Spinal cord (tissue), 10 donors: ENCODE measurements around the gene ZDHHC3. TPM values are rescaled to one million over a fixed set of nuclear protein-coding genes. Genes with fewer than 3 reads are reported as not detected.
A peak's percentile ranks its signal among the peaks of the same experiment; 100 is the strongest.

ENCODE experiments used
- DNase-seq, 6 donors: peaks; one replicate each; pipeline versions ENCODE4 v3.0.0 to v3.0.0-alpha.2; 2013 to 2015; ENCODE audit warnings: low spot score in 6 of 6, low read depth in 4 of 6
- H3K27ac ChIP-seq: one replicate; pipeline ENCODE4 v1.5.1; 2013; ENCODE audit warnings: low read depth, low read length, control low read depth
- H3K27me3 ChIP-seq: one replicate; pipeline ENCODE4 v1.6.1; 2013; ENCODE audit warnings: low read length; ENCODE audit not compliant: control insufficient read depth, insufficient read depth
- H3K36me3 ChIP-seq: one replicate; pipeline ENCODE4 v1.6.1; 2013; ENCODE audit warnings: low read length; ENCODE audit not compliant: control insufficient read depth, insufficient read depth
- H3K4me1 ChIP-seq: one replicate; pipeline ENCODE4 v1.6.1; 2013; ENCODE audit warnings: low read length; ENCODE audit not compliant: control insufficient read depth, insufficient read depth
- H3K4me3 ChIP-seq: one replicate; pipeline ENCODE4 v1.5.1; 2013; ENCODE audit warnings: low read depth, low read length, control low read depth
- H3K9me3 ChIP-seq: one replicate; pipeline ENCODE4 v1.6.1; 2013; ENCODE audit warnings: low read length; ENCODE audit not compliant: control insufficient read depth, insufficient read depth
- WGBS: methylation state at CpG from one replicate; pipeline ENCODE4 v1.1.5; 2013; ENCODE audit warnings: missing lambda C conversion rate; ENCODE audit not compliant: insufficient coverage; 5-methylcytosine and 5-hydroxymethylcytosine counted together
- polyA plus RNA-seq, 2 donors: library from polyadenylated mRNA; unstranded; fragments of 120-200 nt; gene quantifications; one replicate each; pipeline ENCODE4 v1.2.1, GENCODE V29; 2013; ENCODE audit not compliant: insufficient read length in 2 of 2
- total RNA-seq, 2 donors: library from RNA; depleted of rRNA in 1 of 2; stranded (reverse); fragments of 120-200 nt in 1 of 2; fragments of >200 nt in 1 of 2; gene quantifications; one replicate each; pipeline versions ENCODE4 v1.2.3 to v1.2.4, GENCODE V29; 2013 to 2014
- donor health status: healthy.

The ZDHHC3 gene
- total and polyA plus RNA-seq, 4 donors, result 57.8 to 95.8 (median 70.6) TPM

DNA sequence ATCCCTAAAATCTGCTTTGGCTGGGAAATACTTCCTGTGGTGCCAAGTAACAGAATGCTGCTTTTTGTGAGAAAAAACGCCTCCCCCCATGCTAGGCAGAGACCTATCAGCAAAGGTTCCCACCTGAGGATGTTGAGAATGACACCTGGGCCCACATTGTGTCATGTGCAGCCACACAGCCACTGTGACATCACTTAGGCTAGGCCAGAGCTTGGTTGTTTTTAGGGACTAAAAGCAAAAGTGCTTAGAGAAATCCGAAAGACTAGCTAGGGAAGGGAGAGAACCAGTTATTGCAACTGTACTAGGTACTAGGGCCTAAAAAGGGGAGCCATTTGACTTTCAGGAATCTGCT, 6.2 kb downstream of the ZDHHC3 start:
- peaks cover 5% of the 10 kb centered on the region for H3K4me1 ChIP-seq
- H3K9me3 ChIP-seq, result no peaks in the 10 kb centered on the region
- H3K36me3 ChIP-seq, result no peaks in the 10 kb centered on the region
- 100% methylated on average over 2 of the region's 2 CpGs for WGBS
- H3K27me3 ChIP-seq, result no peaks in the 10 kb centered on the region
- H3K27ac ChIP-seq, result no peak overlapping the region
- no peak for DNase-seq
- H3K4me3 ChIP-seq, result no peak overlapping the region

DNA sequence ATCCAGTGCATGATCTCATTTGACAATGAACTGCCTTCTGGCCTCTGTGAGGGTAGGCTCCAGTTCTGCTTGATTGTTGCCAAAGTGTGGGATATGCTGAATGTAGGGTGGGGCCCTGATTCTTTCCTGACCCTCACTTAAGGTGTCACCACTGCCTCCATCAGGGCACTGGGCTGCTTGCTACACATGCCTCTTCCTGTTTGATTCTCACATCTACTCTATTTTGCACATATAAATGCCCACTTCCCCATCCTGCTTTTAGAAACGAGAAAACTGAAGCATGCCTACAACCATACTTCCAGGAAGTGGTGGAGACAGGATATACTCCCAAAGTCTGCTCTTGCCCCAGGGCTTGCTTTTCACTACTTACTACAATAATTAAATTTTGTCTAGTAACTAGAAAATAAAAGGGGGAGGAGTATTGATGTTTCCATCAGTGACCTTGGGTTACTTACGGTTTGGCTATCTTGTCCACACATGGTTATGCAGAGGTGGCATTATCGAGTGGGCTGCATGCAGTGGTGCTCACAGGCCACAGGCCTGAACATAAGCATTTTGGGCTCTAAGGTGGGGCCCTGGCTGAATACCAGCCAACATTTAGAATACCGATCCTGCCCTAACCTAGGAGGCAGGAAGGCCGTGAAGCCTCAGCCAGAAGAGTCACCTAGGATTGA, 6.7 kb downstream of the ZDHHC3 start:
- 96% methylated on average over 4 of the region's 5 CpGs for WGBS
- Histone ChIP-seq H3K4me1 (peaks cover 3% of the 10 kb centered on the region), H3K27me3 (no peaks in the 10 kb centered on the region), H3K9me3 (no peaks in the 10 kb centered on the region), H3K36me3 (no peaks in the 10 kb centered on the region), H3K4me3 (no peak overlapping the region), H3K27ac (no peak overlapping the region)
- DNase-seq, result no peak

DNA sequence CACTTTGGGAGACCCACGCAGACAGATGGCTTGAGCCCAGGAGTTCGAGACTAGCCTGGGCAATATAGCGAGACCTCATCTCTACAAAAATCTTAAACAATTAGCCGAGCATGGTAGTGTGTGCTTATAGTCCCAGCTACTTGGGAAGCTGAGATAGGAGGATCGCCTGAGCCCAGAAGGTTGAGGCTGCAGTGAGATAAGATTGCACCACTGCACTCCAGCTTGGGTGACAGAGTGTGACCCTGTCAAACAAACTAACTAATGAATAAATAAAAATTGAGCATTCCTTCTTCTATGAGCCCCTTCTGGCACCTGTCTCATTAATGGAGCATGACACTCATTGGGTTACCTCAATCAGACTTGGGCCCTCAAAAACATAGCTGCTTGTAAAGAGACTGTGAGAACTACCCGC, 7.5 kb downstream of the ZDHHC3 start:
- no peak overlapping the region for H3K4me3 ChIP-seq
- DNase-seq, result no peak
- H3K4me1 ChIP-seq, result peaks cover 12% of the 10 kb centered on the region
- H3K36me3 ChIP-seq, result no peaks in the 10 kb centered on the region
- no peaks in the 10 kb centered on the region for H3K27me3 ChIP-seq
- WGBS, result 100% methylated on average over 2 of the region's 6 CpGs
- no peak overlapping the region for H3K27ac ChIP-seq
- H3K9me3 ChIP-seq, result no peaks in the 10 kb centered on the region

DNA sequence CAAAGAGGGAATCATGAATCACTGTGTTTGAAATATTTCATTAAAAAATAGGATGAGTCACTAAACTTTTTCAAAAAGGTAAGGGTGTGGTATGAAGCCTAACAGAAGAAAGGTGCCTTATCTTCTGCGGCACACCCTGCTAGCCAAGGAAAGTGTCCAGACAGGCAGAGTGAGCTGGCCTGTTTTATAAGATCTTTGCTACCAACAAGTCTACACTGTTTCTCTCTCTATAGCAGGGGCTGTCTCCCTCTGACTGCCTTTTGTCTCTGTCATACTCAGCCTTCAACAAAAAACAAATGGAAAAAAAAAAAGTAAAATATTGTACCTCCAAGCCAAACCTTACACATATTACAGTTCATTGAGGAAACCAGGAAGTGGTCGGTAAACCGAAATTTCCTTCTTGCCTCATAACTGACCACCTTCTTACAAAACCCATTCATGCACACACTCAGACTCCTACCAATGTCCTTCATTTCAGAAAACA, 9.1 kb downstream of the ZDHHC3 start:
- no peak overlapping the region for H3K4me3 ChIP-seq
- no peaks in the 10 kb centered on the region for H3K9me3 ChIP-seq
- no peaks in the 10 kb centered on the region for H3K27me3 ChIP-seq
- peaks cover 13% of the 10 kb centered on the region for H3K4me1 ChIP-seq
- WGBS, result 80% methylated on average over 3 of the region's 3 CpGs
- no peak overlapping the region for H3K27ac ChIP-seq
- no peak for DNase-seq
- H3K36me3 ChIP-seq, result no peaks in the 10 kb centered on the region

DNA sequence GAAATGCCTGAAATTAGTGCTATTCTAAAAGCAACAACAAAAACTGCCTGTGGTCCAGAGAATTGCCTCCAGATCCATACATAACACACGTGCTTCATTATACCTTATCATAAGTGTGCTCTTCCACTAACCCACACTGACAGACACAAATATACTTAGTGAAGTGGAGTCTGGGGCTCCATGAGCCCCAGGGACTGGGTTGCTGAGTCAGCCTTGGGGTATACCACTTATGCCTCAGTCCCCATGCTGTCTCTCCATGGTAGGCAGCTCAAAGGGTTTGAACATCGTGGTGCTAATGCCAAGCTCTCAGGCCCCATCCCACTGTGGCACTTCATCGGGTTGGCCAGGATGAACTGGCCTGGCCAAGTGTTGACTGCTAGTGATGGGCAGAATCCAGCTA, 10.8 kb downstream of the ZDHHC3 start:
- Histone ChIP-seq H3K4me3 (no peak overlapping the region), H3K4me1 (peaks cover 13% of the 10 kb centered on the region), H3K27ac (no peak overlapping the region), H3K9me3 (no peaks in the 10 kb centered on the region), H3K36me3 (no peaks in the 10 kb centered on the region), H3K27me3 (no peaks in the 10 kb centered on the region)
- DNase-seq, result no peak
- 97% methylated on average over 3 of the region's 3 CpGs for WGBS

DNA sequence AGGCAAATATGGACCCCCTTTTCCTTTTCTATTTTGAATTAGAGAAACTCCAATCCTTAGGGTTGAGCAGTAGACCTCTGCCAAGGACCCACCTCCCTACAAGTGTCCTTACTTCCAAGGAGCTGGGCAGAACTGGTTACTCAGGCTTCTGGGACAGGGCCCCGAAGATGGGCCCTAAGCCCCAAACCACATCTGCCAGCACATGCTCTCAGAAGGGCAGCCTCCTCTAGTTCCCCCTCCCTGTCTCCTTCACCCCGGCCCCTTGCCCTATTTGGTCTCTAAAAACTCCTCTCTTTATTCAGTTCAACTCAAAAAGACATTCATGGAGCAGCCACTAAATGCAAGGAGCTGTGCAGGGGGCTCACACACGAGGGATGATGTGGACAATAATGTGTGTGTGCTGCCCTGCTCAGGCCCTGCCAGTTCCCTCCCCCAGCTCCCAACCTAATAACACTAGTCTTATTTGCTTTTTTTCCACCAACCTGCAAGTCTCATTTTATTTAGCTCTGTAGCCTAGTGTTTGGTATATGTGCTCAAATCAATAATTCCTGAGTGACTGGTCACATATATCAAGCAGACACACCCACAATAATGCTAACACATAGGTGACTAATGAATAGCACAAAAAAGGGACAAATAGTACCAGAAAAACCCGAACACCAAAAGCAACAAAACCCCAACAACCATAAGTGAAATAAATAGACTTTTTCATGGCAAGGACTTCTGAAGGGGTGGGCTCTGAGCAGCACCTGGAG, 12.2 kb downstream of the ZDHHC3 start:
- Histone ChIP-seq H3K4me1 (peaks cover 15% of the 10 kb centered on the region), H3K4me3 (no peak overlapping the region), H3K27ac (peak overlapping the region; percentile 6), H3K36me3 (peaks cover 3% of the 10 kb centered on the region), H3K27me3 (no peaks in the 10 kb centered on the region), H3K9me3 (no peaks in the 10 kb centered on the region)
- peak in 2 of 6 donors; percentile 17 to 39 for DNase-seq
- WGBS, result 63% methylated on average over 1 of the region's 4 CpGs

DNA sequence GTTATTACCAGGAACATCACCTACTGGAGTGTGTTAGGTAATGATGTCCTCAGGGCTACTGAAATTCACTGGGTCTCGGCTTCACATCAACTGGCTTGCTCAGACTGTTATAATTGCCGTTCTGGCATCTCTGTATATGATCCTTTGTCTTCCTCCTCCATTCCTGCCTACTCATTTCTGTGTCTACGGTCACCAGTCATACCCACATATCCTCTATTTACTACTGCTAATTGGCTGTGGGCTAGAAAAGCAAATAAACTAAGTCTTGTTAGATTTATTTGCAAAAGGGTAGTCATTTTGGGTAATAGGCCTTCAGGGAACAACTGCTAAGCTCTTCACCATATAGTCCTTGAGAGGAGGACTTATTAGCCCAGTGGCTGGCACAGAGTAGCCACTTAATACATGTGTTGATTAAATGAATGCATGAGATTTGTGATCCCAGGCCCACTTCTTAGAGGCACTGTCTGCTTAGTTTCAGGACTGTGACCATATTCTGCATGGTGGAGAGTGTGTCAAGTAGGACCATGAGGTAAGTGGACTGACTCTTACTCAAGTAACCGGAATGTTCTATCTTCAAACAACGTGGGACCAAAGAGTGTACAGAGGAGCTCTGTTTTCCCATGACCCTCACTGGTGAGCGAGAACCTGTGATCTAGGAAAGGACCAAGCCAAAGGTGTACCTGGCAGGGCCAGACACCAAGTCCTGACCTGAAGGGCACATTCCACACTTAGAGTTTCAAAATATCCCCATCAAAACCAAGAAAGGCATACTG, 13.2 kb downstream of the ZDHHC3 start:
- no peaks in the 10 kb centered on the region for H3K9me3 ChIP-seq
- H3K27ac ChIP-seq, result no peak overlapping the region
- peaks cover 9% of the 10 kb centered on the region for H3K36me3 ChIP-seq
- H3K4me1 ChIP-seq, result peaks cover 16% of the 10 kb centered on the region
- 88% methylated on average over 3 of the region's 6 CpGs for WGBS
- H3K27me3 ChIP-seq, result no peaks in the 10 kb centered on the region
- no peak overlapping the region for H3K4me3 ChIP-seq
- peak in 1 of 6 donors; percentile 70 for DNase-seq

DNA sequence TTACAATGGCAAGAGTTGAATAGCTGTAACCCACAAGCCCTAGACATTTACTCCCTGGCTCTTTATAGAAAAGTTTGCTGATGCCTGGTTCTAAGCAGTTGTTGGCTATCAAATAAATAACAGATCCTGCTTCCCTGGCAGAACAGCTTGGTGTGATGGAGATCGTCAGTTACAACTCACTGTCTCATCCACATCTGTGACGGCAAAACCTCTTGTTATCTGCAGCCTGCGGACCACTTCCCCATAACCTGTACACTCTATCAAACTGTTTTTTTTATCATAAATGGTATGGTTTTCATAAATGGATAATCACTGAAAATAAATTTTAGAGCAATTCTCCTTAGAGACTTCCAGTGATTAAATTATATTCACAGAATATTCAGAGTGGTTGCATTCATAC, 14.1 kb downstream of the ZDHHC3 start:
- Histone ChIP-seq H3K4me1 (peaks cover 16% of the 10 kb centered on the region), H3K27ac (no peak overlapping the region), H3K36me3 (peaks cover 9% of the 10 kb centered on the region), H3K9me3 (no peaks in the 10 kb centered on the region), H3K27me3 (no peaks in the 10 kb centered on the region), H3K4me3 (no peak overlapping the region)
- 67% methylated on average over 1 of the region's 3 CpGs for whole genome bisulfite sequencing
- DNase-seq, result peak in 1 of 6 donors; percentile 28

DNA sequence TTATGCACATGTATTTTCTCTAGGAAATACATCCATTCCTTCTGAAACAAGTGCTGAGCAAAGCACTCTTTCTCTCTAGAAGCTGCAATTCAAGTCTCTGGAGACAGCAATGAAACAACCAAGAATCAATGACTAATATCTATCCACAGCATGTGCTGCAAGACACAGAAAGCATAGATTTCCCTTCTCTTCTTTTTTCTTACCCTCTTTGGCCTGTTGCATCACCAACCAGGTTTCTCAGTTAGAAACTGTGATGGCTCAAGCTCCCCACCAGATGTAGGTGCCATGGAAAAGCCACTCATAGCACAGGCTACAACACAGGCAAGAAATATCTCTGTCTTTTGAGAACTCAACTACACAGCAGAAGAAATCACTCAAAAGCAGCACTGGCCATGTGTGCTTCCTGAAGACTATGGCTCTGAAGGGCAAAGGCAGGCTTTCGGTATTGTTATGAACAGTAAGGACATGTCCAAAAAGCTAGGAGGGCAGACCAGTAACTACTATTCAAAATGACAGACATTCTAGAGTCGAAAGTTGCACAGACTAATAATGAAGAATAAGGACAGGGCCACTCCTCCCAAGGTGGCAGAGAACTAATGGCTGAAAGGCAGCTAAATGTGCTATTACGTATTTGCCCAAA, 15.5 kb downstream of the ZDHHC3 start:
- H3K9me3 ChIP-seq, result no peaks in the 10 kb centered on the region
- H3K27ac ChIP-seq, result no peak overlapping the region
- peaks cover 20% of the 10 kb centered on the region for H3K4me1 ChIP-seq
- DNase-seq, result peak in 1 of 6 donors; percentile 48
- 83% methylated on average over 2 of the region's 3 CpGs for WGBS
- H3K36me3 ChIP-seq, result peaks cover 9% of the 10 kb centered on the region
- H3K27me3 ChIP-seq, result no peaks in the 10 kb centered on the region
- H3K4me3 ChIP-seq, result no peak overlapping the region
